T-helper 2 cell treated with Interferon-gamma antibody and Interleukin-4, amounts not matched to agents 100 ng/mL and 5 ng/mL, for 36 hours (primary cell): ENCODE results near the gene KIR2DL3. TPM values are rescaled to one million over a fixed set of nuclear protein-coding genes. Genes with fewer than 3 reads are reported as not detected.

Experiments
- intact Hi-C: fragments of 100-400 bp; cut with micrococcal nuclease; formaldehyde crosslinking; loops from one replicate; pipeline ENCODE4 v1.15.1; 2023
- total RNA-seq: library from RNA; stranded (reverse); gene quantifications from 2 replicates; pipeline ENCODE4 v1.2.3, GENCODE V29; 2022

The KIR2DL3 gene
- total RNA-seq, 1 donor from 2014 or later: 0.09 TPM

GRCh38 chr19:54791476-54791875 lies 53.2 kb downstream of the KIR2DL3 start:
- intact Hi-C loops: no loop called here

- intact Hi-C loops: no loop called here
These were observed 54.5 kb downstream of the KIR2DL3 start for GRCh38 chr19:54792814-54793213.

GRCh38 chr19:54795758-54796157 lies 57.4 kb downstream of the KIR2DL3 start:
- intact Hi-C loops: no loop called here

Other genes starting within 250 kb of the KIR2DL3 start
- 10.4 and 13.7 TPM in 2 replicates for gene LAIR2, start 235.7 kb upstream of the KIR2DL3 start, total RNA-seq
- gene LILRA2, start 164.7 kb upstream of the KIR2DL3 start, total RNA-seq: not detected in 2 replicates
- not detected in 2 replicates for gene LILRA1, start 144.9 kb upstream of the KIR2DL3 start, total RNA-seq
- 0.11 TPM in 1 of 2 replicates, not detected in the other for gene LILRB1, start 108.0 kb upstream of the KIR2DL3 start, total RNA-seq
- gene LILRB4, start 75.5 kb upstream of the KIR2DL3 start, total RNA-seq: 0.23 and 0.30 TPM in 2 replicates
- not detected in 2 replicates for gene KIR3DL3, start 14.1 kb upstream of the KIR2DL3 start, total RNA-seq
- not detected in 2 replicates for gene KIR2DL1, start 31.3 kb downstream of the KIR2DL3 start, total RNA-seq
- gene KIR2DL4, start 65.1 kb downstream of the KIR2DL3 start, total RNA-seq: not detected in 2 replicates
- not detected in 2 replicates for gene KIR3DL1, start 78.0 kb downstream of the KIR2DL3 start, total RNA-seq
- gene KIR2DS4, start 94.2 kb downstream of the KIR2DL3 start, total RNA-seq: not detected in 2 replicates
- gene KIR3DL2, start 111.9 kb downstream of the KIR2DL3 start, total RNA-seq: 0.73 and 0.93 TPM in 2 replicates
- gene FCAR, start 135.7 kb downstream of the KIR2DL3 start, total RNA-seq: not detected in 2 replicates
- not detected in 2 replicates for gene NCR1, start 167.6 kb downstream of the KIR2DL3 start, total RNA-seq
- gene NLRP7, start 209.0 kb downstream of the KIR2DL3 start, total RNA-seq: not detected in 2 replicates
- gene NLRP2, start 227.9 kb downstream of the KIR2DL3 start, total RNA-seq: 13.5 and 17.9 TPM in 2 replicates